22Rv1 (cell line): Measurements from ENCODE around the gene CDC42.

Source experiments
- ZFX ChIP-seq: fragments of 450-650 bp; IDR thresholded peaks from 2 replicates; pipeline ENCODE4 v1.6.1; 2017; ENCODE audit warnings: antibody characterized with exemption, borderline replicate concordance
- TF ChIP-seq, protein P1 (sequence below): fragments of 450-650 bp; IDR thresholded peaks from 2 replicates; pipeline ENCODE4 v1.5.1; 2017; ENCODE audit warnings: mild to moderate bottlenecking

DNA sequence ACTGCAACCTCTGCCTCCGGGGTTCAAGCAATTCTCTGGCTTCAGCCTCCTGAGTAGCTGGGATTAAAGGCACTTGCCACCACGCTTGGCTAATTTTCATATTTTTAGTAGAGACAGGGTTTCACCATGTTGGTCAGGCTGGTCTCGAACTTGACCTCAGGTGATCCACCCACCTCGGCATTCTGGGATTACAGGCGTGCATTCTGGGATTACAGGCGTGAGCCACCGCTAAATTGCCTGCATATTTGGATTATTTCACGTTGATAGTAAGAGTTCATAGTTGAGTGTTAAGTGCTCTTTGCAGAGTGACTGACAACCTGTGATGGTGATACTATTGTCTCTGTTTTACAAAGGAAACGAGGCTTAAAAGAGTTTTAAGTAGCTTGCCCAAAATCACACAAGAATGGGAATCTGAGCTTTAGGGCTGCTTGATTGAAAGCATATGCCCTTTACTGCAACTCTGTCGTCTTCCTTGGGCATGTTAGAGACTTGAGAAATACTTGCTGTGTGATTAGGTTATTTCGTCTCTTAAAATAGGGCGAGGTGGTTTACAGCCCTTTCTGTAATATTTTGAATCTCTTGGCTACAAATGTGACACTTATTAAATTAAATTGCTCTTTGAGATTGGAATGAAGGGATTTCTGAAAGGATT is 12.4 kb downstream of the CDC42 start:
- TF ChIP-seq, protein P1, sequence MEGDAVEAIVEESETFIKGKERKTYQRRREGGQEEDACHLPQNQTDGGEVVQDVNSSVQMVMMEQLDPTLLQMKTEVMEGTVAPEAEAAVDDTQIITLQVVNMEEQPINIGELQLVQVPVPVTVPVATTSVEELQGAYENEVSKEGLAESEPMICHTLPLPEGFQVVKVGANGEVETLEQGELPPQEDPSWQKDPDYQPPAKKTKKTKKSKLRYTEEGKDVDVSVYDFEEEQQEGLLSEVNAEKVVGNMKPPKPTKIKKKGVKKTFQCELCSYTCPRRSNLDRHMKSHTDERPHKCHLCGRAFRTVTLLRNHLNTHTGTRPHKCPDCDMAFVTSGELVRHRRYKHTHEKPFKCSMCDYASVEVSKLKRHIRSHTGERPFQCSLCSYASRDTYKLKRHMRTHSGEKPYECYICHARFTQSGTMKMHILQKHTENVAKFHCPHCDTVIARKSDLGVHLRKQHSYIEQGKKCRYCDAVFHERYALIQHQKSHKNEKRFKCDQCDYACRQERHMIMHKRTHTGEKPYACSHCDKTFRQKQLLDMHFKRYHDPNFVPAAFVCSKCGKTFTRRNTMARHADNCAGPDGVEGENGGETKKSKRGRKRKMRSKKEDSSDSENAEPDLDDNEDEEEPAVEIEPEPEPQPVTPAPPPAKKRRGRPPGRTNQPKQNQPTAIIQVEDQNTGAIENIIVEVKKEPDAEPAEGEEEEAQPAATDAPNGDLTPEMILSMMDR, result no peak
- TF ChIP-seq ZFX, result no peak
